ENCODE measurements around the gene MYH2.
"Not testable (repeated sequence)": the region's sequence is repeated elsewhere in the genome, so short reads cannot be mapped to it uniquely, and the experiment has no call there.

MYH2 gene

DNA sequence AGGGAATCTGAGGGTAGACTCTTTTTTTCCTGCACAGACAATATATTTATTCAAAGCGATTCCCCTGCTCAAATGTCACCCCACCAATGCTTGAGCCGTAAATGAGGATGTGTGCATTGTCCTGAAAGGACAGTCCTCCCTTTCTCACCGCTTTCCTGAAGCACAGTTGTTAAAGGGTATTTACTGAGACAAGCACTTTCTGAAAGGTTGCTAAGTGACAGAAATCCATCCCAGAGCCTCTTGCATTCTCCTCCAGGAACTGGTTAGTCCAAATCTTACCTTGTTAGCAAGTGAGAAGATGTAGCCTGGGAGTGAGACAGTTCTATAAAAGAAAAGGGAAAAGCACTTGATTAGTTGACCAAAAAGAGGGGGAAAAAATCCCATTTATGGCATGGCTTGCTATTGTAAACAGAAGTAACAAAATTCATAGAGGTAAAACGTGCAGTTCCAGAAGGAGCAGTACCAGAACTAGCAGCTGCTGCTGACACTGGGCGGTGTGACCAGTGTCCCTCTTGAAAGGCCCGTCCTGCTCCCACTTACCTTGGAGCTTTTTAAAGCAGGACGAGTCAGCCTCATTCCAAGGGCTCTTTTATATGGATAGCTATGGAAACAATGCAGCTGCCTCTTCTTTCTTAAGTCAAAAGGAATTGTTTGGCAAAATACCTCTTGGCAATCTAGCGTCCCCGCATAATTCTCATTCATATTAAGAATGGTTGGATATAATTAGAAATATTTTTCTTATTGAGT is at the start of gene MYH2:
MYH2 (minus strand) TSS at position 563 of the 747 bp plus-strand sequence. CDS start 1,738 bp downstream, outside the sequence.
- no peak for DNase-seq

DNA sequence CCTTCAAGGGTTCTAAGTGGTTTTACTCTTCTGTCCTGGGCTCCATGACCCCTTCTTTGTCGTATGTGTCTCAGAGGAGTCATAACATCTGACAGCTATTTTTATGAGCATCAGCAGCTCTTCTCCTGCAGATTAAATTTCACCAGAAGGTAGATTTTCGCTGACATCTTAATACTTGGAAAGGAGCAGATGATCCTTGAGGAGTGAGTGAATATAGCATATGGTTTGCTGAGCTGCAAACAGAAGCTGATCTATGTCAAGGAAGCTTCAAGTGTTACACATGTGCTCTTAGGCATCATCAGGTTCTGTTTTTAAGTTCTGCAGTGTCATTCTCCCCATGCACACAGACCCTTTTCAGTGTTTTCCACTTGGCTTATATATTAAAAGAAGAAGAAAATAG is 49.2 kb upstream of the MYH2 start:
- DNase-seq = no peak

DNA sequence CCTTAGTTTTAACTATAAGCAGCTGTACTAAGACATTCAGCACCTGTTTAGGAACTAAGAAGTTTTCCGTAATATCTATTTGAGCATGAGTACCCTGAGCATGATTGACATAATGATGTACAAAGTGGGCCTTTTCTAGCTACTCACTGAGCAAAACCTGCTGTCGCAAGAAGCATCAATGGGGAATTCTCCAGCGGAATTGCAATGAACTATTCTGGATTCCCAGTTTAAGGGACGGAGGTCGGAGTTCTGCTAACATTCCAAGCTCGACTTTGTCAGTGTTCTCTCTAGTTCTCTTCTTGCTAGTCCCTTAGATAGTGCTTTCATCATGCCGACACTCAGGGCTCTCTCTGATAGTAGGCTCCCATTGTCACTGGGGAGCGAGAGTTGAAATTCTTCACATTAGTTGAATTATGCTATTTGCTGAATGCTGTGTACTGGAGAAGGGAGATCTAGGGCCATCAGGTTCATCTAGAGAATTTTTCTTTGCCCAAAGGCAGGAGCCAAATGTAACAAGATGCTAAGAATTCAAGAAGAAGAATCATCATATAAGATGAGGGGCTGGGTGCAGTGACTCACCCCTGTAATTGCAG is 40.2 kb upstream of the MYH2 start:
- no peak for DNase-seq

DNA sequence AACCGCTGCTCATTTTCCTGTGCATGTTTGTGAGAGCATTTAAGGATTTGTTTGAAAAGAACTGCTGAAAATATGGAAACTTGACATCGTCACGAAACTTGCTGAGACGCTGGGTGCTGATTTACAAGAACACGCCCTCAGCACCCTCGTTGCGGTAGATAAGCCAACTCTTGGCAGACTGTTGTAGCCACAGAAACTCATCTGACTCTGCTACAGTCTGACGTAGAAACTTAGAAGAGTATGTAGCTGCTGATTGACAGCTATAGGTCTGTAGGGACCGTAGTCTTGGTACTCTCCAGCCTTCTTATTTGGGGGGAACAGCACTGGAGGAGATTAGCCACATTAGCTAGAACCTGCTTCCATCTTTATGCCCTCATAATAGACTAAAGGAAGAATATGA is 36.1 kb upstream of the MYH2 start:
- DNase-seq = no peak

DNA sequence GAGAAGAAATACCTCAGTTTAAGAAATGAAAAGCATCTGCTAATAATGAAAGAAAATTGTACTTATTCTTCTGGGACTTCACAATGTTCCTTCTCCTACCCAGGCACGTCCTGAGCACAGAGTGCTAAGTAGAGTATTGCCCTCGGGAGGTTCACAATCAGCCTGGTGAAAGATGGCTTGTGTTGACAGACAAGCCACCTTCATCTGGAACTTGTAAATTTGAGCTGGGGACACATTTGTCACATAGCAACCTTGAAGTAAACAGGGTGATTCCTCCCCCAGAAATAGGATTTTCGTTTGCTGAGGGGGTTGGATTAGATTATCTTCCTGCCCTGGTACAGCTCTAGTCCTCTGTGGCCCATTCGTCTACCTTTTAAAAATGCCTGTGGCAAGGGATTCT is 34.4 kb upstream of the MYH2 start:
- DNase-seq = no peak

DNA sequence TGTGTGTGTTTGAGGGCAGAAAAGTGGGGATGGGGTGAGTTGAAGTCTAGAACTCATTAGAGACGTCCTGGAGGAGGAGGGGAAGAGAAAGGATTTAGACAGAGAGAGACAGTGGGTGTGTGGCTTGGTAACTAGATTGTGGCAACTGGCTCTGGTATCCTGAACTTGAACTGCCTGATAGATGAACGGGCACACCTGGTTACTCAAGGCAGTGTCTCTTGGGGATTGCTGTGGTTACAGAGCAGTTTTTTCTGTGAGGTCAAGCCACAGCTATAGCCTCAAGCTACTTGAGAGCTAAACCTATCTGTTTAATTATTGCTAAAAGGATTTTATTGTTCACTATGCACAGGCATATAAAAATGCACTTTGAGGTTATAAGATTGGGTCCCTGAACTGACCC is 29.8 kb upstream of the MYH2 start:
- no peak for DNase-seq

DNA sequence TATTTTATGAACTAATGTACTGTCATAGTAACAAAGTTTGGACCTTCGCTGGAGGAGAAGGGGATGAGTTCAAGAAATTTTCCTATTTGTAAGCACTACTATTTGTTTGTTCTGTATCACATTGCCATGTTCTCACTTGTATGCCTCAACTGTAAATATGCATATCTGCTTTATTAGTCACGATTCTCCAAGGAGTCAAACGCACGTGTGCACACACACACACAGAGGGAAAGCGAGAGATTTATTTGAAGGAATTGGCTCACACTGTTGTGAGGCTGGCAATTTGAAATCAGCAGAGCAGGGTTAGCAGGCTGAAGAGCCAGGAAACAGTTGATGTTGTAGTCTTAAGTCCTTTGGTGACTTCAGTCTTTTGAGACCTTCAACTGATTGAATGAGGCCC is 24.9 kb upstream of the MYH2 start:
- DNase-seq = no peak

DNA sequence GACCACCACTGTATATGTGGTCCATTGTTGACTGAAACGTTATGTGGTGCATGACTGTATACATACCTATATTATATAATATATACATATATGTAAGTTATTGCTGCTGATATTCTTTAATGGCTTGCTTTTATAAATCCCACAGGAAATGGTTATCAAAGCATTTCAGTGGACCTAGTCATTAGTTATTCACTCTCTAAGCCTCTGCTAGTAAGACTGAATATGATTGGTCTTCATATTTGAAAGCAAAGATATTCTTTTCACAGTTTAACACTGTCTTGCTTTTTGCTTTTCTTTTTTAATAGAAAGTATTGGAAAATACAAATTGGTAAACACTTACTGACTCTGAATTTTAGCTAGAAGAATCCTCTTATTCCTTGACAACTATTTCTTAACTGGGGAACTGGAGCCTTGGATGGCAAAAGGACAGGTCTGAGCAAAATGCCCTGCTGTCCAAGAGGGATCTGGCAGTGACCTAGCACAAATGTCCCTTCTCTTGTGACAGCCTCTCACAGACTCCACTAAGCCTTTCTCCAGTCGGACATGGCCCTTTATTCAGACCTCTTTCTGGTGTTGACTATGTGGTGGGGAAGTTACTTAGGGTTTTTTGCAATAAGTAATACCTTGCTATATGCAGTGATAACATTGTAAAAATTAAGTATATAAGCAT is 14.7 kb upstream of the MYH2 start:
- DNase-seq = no peak

DNA sequence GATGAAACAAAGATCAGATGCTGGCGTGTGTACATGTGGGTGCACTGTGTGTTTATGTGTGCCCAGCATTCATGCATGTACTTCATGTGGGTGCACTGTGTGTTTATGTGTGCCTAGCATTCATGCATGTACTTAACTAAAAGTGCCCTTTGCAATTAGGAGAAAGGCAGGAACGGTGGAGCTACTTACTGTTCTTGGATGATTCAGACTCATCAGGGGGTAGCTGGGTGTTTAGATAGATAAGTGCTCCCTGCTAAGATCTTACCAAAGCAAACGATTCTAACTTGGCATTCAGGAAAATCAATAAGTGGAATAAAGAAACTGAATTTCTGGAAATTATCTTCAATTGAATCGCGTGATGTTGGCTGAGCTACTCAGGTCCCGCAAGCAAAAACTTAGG is 8.6 kb upstream of the MYH2 start:
- DNase-seq = no peak

DNA sequence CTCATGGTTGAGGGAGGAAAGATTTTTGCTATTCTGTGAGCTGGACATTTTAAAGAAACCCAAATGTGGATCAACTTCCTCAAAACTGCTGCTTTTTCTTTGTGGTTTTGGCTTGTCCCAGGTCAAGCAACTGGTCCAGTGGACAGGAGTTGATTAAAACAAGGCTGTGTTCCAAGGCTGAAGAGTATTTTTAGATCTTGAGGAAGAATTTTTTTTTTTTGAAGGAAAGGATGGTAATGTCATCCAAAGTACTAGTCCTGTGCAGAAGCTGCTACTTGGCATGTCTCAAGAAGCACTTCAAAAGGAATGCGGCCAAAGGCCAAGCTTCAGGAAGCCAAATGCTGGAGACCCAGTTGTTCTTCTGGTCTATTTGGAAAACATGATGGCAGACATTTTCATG is 8.0 kb upstream of the MYH2 start:
- DNase-seq = no peak

DNA sequence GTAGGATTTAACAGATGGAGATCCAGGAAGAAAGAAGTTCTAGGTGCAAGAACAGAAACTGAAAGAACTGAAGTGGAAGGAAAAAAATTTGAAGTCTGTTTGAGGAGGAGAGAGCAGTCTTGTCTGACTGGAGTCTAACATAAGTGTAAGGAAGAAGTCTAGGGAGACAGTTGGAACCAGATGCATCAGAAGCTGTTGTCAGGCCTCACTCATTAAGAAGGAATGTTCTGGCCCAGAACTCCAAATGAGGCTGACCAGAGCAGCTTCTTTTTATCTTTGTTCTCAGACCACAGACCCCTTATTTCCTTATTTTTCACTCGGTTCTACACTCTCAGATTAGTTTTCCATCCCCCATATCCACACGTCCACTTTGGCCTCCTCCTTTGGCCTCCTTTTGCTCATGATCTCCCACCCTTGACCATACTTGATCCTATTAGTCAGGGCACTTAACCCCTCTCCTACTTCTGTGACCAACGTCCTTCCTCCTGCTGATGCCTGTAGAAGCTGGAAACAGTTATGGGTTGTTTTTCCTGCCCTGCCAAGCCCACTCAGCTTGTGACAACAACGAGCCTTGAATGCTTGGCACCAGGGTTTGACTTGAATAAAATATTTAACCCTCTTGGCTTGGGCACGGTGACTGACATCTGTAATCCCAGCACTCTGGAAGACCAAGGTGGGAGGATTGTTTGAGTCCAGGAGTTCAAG is 7.0 kb upstream of the MYH2 start:
- DNase-seq = no peak

DNA sequence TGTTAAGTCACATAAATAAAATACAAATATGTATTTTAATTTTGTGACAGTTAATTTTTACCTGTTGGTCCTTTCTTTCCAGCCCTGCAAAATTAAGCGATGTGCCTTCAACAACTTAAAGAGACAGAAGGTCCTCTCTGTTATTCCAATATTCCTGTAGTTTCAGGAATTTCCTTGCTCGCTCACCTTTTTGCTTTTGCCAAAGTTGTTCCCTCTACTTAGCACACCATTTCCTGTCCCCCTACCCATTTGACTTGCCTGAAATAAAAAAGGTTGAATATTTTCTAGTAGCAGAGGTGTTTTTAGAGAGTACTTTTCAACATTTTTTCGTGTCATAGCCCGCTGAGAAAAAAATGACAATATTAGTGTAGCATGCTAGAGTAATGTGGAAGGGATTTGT is 556 bp upstream of the MYH2 start:
- no peak for DNase-seq

DNA sequence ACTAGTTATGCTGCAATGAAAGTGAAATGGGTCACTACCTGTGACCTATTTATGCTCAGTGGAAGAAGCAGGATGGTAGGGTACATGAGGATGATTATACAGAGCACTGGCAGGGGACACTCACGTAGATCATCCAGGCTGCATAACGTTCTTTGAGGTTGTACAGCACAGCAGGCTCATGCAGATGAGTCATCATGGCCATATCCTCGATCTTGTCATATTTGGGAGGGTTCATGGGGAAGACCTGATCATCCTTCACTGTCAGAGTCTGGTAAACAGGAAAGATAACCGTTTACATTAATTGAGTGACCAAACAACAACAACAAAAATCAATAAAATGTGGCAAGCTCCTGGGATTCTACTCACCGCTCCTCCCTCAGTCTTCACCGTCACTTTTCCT is 2.1 kb downstream of the MYH2 start:
- no peak for DNase-seq

DNA sequence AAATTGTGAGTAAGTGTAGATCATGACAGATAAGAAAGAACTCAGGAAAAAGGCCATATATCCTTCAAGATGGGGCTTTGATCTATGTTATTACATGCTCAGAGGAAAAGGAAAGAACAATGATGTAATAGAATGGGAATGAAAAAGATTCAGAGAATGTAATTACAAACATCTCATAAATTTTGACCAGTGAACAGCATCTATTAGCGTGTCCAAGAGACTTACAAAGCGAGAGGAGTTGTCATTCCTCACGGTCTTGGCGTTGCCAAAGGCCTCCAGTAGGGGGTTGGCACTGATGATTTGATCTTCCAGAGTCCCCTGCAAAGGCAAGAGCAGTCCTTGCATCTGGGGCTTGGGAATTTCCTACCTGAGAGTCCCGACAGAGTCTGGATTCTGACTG is 6.0 kb downstream of the MYH2 start:
- not testable (repeated sequence) for DNase-seq

DNA sequence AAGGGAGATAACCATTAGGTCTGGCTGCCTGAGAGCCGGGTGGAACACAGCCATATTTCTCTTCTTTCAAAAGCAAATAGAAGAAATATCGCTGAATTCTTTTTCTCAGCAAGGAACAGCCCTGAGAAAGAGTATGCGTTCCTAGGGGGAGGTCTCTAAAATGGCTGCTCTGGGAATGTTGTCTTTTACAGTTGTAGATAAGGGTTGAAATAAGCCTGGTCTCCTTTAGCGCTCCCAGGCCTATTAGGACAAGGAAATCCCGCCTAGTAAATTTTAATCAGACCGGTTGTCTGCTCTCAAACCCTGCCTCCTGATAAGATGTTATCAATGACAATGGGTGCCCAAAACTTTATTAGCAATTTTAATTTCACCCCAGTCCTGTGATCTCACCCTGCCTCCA is 8.3 kb downstream of the MYH2 start:
- DNase-seq = not testable (repeated sequence)

DNA sequence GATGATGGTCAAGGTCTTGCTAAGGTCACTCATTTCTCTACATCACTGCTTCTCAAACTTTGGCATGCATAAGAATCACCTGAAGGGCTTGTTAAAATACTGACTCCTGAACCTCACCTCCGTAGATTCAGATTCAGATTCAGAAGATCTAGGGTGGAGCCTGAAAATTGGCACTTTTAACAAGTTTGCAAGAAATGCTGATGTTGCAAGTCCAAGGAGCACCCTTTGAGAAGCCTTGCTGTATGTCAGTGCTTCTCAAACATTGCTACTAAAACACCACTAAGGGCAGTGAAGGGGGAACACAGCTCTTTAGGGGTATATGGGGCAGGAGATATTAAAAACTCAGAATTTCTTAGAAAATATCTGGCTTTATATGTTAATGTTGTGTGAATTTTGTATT is 17.4 kb downstream of the MYH2 start:
- DNase-seq = no peak

DNA sequence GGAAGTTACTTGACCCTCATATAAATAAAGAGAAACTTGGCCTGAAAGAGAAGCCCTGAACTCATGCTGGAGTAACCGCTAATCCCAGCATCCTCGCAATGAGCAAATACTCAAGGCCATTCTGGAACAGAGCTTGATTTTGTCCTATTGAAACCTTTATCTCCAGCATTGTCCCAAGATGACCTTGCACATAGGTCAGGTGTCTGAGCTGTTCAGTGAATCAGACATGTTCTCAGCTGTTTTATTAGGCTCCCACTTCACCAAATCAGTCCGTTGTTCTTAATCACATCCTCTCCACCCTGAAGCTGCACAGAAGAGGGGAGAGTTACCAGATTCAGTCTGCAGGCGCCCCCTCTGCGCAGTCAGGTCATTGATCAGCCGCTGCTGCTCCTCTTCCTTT is 22.0 kb downstream of the MYH2 start:
- no peak for DNase-seq

DNA sequence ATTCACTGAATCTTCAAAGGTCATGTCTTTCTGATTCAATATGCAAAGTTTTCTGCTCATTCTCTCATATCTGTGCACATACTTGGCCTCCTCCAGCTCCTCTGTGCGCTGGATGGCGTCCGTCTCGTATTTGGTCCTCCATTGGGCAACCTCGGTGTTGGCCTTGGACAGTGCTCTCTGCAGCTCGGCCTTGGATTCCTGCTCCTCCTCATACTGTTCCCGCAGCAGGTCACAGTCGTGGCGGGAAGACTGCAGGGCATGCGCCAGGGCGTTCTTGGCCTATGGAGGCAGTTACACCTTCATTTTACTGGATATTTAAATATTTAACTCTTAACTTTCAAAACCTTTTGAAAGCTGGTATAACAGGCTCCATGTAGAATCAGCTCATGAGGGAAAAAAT is 22.9 kb downstream of the MYH2 start:
- DNase-seq = no peak

DNA sequence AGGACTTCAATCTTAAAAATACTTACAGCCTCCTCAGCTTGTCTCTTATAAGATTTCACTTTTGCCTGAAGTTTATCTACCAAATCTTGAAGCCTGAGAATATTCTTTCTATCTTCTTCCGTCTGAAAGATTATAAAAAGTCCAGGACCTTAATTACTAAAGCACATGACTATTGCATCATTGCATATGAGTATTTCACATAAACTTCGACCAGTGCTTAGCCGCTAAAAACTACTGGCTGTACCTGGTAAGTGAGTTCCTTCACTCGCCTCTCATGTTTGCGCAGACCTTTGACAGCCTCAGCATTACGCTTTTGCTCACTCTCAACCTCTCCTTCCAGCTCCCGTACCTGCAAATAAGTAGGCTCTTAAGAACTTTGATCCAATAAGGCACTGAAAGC is 26.4 kb downstream of the MYH2 start:
- no peak for DNase-seq

DNA sequence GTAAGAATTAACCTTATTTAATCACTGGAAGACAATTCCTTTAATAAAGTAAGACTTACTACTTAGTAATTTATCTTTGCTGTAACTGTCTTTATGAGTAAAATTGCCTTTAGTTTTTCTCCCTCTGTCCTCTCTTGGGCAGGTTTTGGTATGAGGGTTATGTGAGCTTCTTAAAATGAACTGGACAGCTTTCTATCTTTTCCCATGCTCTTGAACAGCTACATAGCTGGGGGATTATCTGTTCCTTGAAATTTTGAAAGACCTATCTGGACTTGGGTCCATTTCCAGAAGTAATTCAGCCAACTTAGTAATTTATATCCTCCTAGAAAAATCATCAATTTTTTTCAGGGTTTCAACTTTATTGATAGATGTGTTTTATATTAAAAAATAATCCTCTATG is 27.5 kb downstream of the MYH2 start:
- no peak for DNase-seq

DNA sequence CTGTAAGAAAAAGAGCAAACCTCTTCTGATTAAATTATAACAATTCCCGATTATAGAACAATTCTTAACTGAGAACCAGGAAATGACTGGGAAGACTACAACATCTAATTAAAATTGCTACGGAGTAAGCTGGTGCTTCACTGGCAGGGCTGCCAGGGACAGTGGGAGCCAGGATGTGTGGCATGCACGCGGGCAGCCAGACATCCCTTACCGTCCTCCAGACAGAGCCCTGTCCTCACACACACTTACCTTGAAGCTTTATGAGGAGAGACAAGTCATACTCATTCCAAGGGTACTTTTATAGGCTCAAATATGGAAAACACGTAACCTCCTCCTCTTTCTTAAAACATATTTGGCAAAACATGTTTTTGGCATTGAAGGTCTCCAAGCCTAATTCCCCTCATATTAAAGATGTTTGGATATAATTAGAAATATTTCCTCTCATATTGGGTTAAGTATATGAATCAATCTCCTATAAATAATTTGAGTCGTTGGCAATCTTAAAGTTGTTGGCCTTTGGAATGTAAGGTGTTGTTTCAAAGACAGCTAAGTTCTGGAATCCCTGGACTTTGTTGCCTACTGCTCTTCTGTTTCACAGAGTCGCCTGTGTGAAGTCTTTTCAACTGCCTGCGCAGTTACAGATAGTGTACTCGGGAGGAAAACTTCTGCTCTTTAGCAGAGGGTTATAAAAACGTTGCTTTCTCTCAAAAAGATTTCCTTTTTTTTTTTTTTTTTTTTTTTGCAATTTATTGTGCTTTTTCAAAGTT is 31.0 kb downstream of the MYH2 start, which contains the start of gene MYH1:
MYH1 (minus strand) TSS at position 272 of the 767 bp plus-strand sequence. CDS start 1,900 bp downstream, outside the sequence.
- no peak for DNase-seq

DNA sequence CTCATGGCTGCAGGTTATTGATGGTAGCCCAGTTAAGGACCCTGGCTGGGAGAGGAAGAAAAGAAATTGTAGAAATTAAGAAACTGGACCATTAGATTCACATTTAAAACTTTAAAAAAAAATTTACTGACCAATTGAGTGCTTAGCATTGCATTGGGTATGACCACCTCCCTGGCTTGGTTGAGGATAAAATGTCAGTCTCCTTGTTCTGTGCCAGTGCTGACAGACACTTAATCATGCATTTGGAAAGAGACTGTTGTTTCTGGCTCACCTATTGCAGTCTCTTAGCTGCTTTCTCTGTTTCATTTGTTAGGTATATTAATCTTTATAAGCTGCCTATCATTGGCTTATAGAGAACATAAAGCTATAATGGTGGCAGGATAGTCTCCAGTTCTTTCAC is 32.8 kb downstream of the MYH2 start:
- DNase-seq = no peak

DNA sequence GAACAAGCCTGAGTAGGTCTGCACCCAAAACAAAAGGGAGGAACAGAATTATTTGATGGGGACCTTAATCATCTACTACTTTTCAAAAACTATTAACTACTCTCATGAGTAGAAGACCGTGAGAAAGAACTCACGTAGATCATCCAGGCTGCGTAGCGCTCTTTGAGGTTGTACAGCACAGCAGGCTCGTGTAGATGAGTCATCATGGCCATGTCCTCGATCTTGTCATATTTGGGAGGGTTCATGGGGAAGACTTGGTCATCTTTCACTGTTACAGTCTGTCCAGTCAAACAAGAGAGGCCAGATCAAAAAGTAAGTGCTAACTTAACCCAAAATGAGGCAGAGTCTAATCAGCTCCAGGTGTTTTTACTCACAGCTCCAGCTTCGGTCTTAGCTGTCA is 33.4 kb downstream of the MYH2 start:
- DNase-seq = no peak

Measured in stimulated activated CD8-positive, alpha-beta memory T cell treated with anti-CD3 and anti-CD28 coated beads, Interleukin-4, amount 100 ng/mL, for 48 hours (primary cell).